Aorta (tissue), 5 donors: ENCODE measurements around the gene KRTAP5-6. TPM values are rescaled to one million over a fixed set of nuclear protein-coding genes. Genes with fewer than 3 reads are reported as not detected.
"Not testable (repeated sequence)": the region's sequence is repeated elsewhere in the genome, so short reads cannot be mapped to it uniquely, and the experiment has no call there.

ENCODE experiments used
- ATAC-seq: fragments of 200-7000 bp; cut with Tn5 transposase; one replicate; pipeline ENCODE4 v1.9.1; 2022; ENCODE audit warnings: moderate library complexity; ENCODE audit not compliant: low FRiP score
- DNase-seq, 2 donors: peaks; one replicate each; pipeline ENCODE4 v3.0.0-alpha.2; 2020
- H3K27ac ChIP-seq, 2 donors: one replicate each; pipeline ENCODE4 v1.5.1; 2013; ENCODE audit warnings: low read length in 2 of 2, mild to moderate bottlenecking in 2 of 2, moderate library complexity in 2 of 2, control low read depth in 1 of 2, inconsistent platforms in 1 of 2, low read depth in 1 of 2
- H3K27me3 ChIP-seq, 2 donors: one replicate each; pipeline ENCODE4 v1.6.1; 2013; ENCODE audit warnings: control low read depth in 1 of 2, low read length in 1 of 2, mild to moderate bottlenecking in 1 of 2, moderate library complexity in 1 of 2; ENCODE audit not compliant: insufficient read depth in 2 of 2, control insufficient read depth in 1 of 2
- H3K36me3 ChIP-seq, 2 donors: one replicate each; pipeline ENCODE4 v1.6.1; 2013; ENCODE audit warnings: control low read depth in 1 of 2, low read length in 1 of 2, mild to moderate bottlenecking in 1 of 2; ENCODE audit not compliant: insufficient read depth in 2 of 2, control insufficient read depth in 1 of 2
- H3K4me1 ChIP-seq, 2 donors: one replicate each; pipeline ENCODE4 v1.6.1; 2013; ENCODE audit warnings: low read length in 2 of 2, control low read depth in 1 of 2, mild to moderate bottlenecking in 1 of 2, moderate library complexity in 1 of 2; ENCODE audit not compliant: insufficient read depth in 2 of 2, control insufficient read depth in 1 of 2
- H3K4me3 ChIP-seq, 2 donors: one replicate each; pipeline ENCODE4 v1.5.1; 2013; ENCODE audit warnings: low read length in 2 of 2, control low read depth in 1 of 2, mild to moderate bottlenecking in 1 of 2
- H3K9me3 ChIP-seq: one replicate; pipeline ENCODE4 v1.6.1; 2013; ENCODE audit warnings: mild to moderate bottlenecking, low read length; ENCODE audit not compliant: control insufficient read depth
- WGBS, 2 donors: extraction: QIAGEN DNeasy Blood & Tissue Kit; methylation state at CpG; one replicate each; pipeline ENCODE4 v1.1.7; 2013; 5-methylcytosine and 5-hydroxymethylcytosine counted together
- intact Hi-C, 2 donors: fragments of 100-400 bp; cut with DNase I; formaldehyde crosslinking; loops; one replicate each; pipeline versions ENCODE4 v1.14.2 to v1.15.0; 2022
- polyA plus RNA-seq, 2 donors: library from polyadenylated mRNA; stranded (reverse); fragments of 200-250 nt; gene quantifications; one replicate each; pipeline ENCODE4 v1.2.3, GENCODE V29; 2013
- total RNA-seq, 2 donors: library from RNA; stranded (reverse); fragmentation: NEBNext Ultra II Directional; extraction: Animal tissue kit (Norgen Biotek cat#: 25700); gene quantifications; one replicate each; pipeline ENCODE4 v1.2.1, GENCODE V29; 2021
- donor health status: healthy with polysubstance abuse.
- donor health status: Bipolar disorder and iron deficiency.
- donor health status: DM: no; HTN: no; CAD: no.
- donor health status: DM: no; HTN: no; CAD: no.
- donor health status: DM: yes; HTN: yes; CAD: no.

Gene KRTAP5-6
- total and polyA plus RNA-seq, 4 donors: not detected

DNA sequence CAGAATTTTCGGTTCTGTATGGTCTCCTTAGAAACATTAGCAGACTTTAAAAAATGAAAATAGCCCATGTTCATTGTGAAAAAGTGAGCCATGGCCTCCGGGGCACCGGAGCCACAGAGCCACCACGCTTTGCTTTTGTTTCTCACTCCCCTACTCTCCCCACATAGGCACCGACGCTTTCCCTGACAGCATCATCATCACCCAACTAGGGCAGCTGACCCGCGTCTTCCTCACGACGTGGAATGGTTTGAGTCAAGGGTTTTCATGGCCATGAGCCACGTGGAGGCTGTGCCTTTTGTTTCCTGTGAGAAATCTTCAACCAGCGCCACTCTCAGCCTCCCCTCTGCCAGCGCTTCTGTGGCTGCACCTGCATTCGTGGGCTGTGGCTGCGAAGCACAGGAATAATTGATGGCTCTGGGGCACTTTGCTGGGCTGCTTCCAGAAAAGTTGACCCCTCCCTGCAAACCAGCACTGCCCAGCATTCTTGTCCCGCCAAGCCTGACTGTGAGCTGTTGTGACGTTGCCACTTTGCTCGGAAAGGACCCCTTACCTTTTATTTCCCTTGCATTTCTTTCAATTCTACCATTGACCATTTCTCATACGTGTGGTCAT lies 8.6 kb upstream of the KRTAP5-6 start:
- WGBS, 2 donors: 67 to 74% methylated on average over 18 to 19 of the region's 19 CpGs
- ATAC-seq, H3K4me1 ChIP-seq, DNase-seq, H3K4me3 ChIP-seq, intact Hi-C loops, H3K36me3 ChIP-seq, H3K27ac ChIP-seq, H3K9me3 ChIP-seq, H3K27me3 ChIP-seq: not testable (repeated sequence)

DNA sequence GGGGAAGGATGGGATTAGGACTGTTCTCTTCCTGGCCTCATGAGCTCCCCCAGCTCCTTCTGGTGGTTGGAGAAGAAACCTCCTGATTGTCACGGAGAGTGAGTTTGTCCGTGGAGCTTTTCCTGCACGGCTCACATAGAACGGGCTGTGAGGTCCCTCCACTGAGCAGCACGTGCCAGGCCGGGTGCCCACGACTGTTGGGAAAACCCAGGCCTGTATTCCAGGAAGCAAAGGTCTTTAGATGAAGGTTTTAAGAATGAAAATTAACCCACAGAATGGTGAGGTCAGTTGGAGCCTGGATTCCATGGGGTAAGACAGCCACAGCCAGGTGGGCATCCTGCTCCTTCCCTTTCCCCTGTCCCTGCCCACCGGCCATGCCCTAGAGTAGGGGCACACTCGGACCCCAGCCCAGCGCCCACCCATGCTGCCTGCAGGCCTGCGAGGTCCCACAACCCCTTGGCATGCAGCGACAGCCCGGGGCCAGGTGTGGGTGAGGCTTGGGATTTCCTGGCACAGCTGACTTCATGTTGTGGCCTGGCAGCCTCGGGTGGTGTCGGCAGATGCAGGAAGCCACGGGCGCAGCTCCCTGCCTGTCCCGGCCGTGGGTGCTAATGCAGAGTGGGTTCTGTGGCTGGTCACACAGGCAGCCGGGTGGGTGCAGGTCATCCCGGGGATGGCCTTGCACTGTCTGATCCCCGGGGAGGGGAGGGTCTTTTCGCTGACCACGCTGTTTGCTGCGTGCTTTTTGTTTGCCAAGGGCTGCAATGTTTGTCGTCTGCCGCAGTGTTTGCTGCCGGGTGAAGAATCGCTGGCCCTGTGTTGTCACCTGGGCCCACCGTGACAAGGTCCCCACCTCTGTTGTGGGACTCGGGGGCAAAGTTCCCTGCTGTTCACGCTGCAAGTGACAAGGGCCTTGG lies 7.5 kb upstream of the KRTAP5-6 start:
- not testable (repeated sequence) for H3K27me3 ChIP-seq, H3K27ac ChIP-seq, ATAC-seq, H3K4me3 ChIP-seq, DNase-seq, H3K9me3 ChIP-seq, H3K4me1 ChIP-seq, H3K36me3 ChIP-seq
- 83 to 84% methylated on average over 29 to 32 of the region's 32 CpGs for WGBS, 2 donors
- intact Hi-C loops: loop anchor here in 1 of 2 donors (5.0 kb wide), 1 partner anchor 463 kb away; no protein-coding TSS in a partner anchor

- Histone ChIP-seq H3K4me3 (no peak overlapping the region), H3K27ac (no peak overlapping the region), H3K27me3 (no peaks in the 10 kb centered on the region), H3K36me3 (no peaks in the 10 kb centered on the region), H3K4me1 (no peaks in the 10 kb centered on the region), H3K9me3 (no peaks in the 10 kb centered on the region)
- intact Hi-C loops: loop anchor here in 1 of 2 donors (5.0 kb wide), 1 partner anchor 462 kb away; no protein-coding TSS in a partner anchor
- 78% methylated on average over 22 of the region's 22 CpGs for WGBS, 2 donors
- ATAC-seq (no peak), DNase-seq (no peak)
Observed at GRCh38 chr11:1690167-1691025, 6.6 kb upstream of the KRTAP5-6 start.

DNA sequence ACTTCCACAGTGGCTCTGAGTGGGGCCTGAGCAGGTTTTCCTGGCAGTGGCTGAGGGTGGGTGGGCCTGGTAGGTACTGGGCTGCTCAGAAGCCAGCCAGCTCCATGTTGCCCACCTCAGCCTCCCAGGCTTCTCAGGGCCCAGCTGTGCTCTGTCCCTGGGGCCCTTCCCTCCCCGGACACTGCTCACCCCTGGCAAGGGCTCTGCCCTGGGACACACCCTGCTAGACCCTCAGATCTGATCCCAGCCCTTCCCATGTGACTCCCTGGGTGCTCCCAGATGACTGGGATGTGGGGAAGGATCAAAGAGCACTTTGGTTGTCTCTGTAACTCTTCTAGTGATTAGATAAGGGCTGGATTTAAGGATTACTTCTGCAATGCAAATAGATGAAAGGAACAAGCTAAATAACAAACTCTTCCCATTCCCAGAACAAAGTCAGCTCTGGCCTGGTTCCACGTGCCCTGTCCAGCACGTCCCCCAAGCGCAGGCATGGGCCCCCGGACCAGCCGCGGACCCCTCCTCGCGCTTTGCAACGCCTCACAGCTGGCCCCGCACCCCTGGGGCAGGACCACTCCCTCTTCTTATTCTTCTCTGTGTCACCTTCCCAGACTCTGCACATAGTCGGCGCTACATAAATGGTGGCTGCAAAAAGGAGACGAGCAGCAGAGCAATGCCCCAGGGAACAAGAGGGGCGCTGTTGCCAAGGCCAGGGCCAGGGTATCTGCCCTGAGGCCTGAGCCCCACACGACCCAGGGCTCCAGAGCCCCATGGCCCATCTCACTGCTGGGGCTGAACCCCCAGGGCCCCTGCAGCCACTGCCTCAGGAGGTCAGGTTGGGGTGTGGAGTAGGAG lies 5.7 kb upstream of the KRTAP5-6 start:
- H3K4me3 ChIP-seq: no peak overlapping the region
- intact Hi-C loops: loop anchor here in 1 of 2 donors (5.0 kb wide), 1 partner anchor 461 kb away; no protein-coding TSS in a partner anchor
- no peak overlapping the region for H3K27ac ChIP-seq
- H3K27me3 ChIP-seq: no peaks in the 10 kb centered on the region
- H3K9me3 ChIP-seq: no peaks in the 10 kb centered on the region
- DNase-seq (no peak), ATAC-seq (no peak)
- no peaks in the 10 kb centered on the region for H3K36me3 ChIP-seq
- H3K4me1 ChIP-seq: no peaks in the 10 kb centered on the region
- WGBS, 2 donors: 87% methylated on average over 14 to 16 of the region's 16 CpGs

- Histone ChIP-seq H3K27ac (no peak overlapping the region), H3K27me3 (no peaks in the 10 kb centered on the region), H3K4me1 (no peaks in the 10 kb centered on the region), H3K4me3 (no peak overlapping the region), H3K36me3 (no peaks in the 10 kb centered on the region), H3K9me3 (no peaks in the 10 kb centered on the region)
- no peak for ATAC-seq
- WGBS, 2 donors: 86 to 88% methylated on average over 16 of the region's 16 CpGs
- DNase-seq: no peak
- intact Hi-C loops: loop anchor here (2.0 to 5.0 kb wide), 3 partner anchors 41 to 460 kb away; no protein-coding TSS in a partner anchor
Observed at GRCh38 chr11:1691878-1692707, 4.9 kb upstream of the KRTAP5-6 start.

- Histone ChIP-seq H3K4me1 (no peaks in the 10 kb centered on the region), H3K27ac (no peak overlapping the region), H3K4me3 (no peak overlapping the region), H3K9me3 (no peaks in the 10 kb centered on the region), H3K36me3 (no peaks in the 10 kb centered on the region), H3K27me3 (no peaks in the 10 kb centered on the region)
- WGBS, 2 donors: 43 to 48% methylated on average over 20 of the region's 20 CpGs
- no peak for ATAC-seq
- DNase-seq: no peak
- intact Hi-C loops: loop anchor here (1.0 to 5.0 kb wide), 4 partner anchors 42 to 459 kb away; no protein-coding TSS in a partner anchor
Observed at GRCh38 chr11:1692708-1693326, 4.2 kb upstream of the KRTAP5-6 start.
